ENCODE data around the gene ANGPTL2. TPM values are rescaled to one million over a fixed set of nuclear protein-coding genes. Genes with fewer than 3 reads are reported as not detected.
A peak's percentile ranks its signal among the peaks of the same experiment; 100 is the strongest.

Gene ANGPTL2
- total RNA-seq, 1 donor from 2014 or later: 19.4 TPM

GRCh38 chr9:127109212-127109711 is 13.2 kb downstream of the ANGPTL2 start:
- no peak overlapping the region for H3K27ac ChIP-seq
- ATAC-seq: peak; percentile 6

GRCh38 chr9:127107929-127108876 is 14.2 kb downstream of the ANGPTL2 start:
- Histone ChIP-seq H3K27ac (no peak overlapping the region), H3K9me3 (no peaks in the 10 kb centered on the region), H3K4me1 (peaks cover 18% of the 10 kb centered on the region), H3K36me3 (peaks cover 5% of the 10 kb centered on the region), H3K4me3 (no peak overlapping the region), H3K27me3 (no peaks in the 10 kb centered on the region)
- ATAC-seq (no peak), DNase-seq (no peak)
- intact Hi-C loops (cut with DNase I): no loop called here
- TF ChIP-seq, protein P1, sequence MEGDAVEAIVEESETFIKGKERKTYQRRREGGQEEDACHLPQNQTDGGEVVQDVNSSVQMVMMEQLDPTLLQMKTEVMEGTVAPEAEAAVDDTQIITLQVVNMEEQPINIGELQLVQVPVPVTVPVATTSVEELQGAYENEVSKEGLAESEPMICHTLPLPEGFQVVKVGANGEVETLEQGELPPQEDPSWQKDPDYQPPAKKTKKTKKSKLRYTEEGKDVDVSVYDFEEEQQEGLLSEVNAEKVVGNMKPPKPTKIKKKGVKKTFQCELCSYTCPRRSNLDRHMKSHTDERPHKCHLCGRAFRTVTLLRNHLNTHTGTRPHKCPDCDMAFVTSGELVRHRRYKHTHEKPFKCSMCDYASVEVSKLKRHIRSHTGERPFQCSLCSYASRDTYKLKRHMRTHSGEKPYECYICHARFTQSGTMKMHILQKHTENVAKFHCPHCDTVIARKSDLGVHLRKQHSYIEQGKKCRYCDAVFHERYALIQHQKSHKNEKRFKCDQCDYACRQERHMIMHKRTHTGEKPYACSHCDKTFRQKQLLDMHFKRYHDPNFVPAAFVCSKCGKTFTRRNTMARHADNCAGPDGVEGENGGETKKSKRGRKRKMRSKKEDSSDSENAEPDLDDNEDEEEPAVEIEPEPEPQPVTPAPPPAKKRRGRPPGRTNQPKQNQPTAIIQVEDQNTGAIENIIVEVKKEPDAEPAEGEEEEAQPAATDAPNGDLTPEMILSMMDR (IDR thresholded peaks at IDR 0.05): no peak

More at GRCh38 chr9:127109212-127109711, 13.2 kb downstream of the ANGPTL2 start:
- H3K27me3 ChIP-seq: no peaks in the 10 kb centered on the region
- H3K9me3 ChIP-seq: no peaks in the 10 kb centered on the region
- no peak overlapping the region for H3K4me3 ChIP-seq
- intact Hi-C loops (cut with DNase I): no loop called here
- peaks cover 24% of the 10 kb centered on the region for H3K4me1 ChIP-seq
- DNase-seq: no peak
- TF ChIP-seq, protein P1 (IDR thresholded peaks at IDR 0.05): no peak
- peaks cover 5% of the 10 kb centered on the region for H3K36me3 ChIP-seq

GRCh38 chr9:127107171-127107928 is 15.1 kb downstream of the ANGPTL2 start:
- no peak for ATAC-seq

DNA sequence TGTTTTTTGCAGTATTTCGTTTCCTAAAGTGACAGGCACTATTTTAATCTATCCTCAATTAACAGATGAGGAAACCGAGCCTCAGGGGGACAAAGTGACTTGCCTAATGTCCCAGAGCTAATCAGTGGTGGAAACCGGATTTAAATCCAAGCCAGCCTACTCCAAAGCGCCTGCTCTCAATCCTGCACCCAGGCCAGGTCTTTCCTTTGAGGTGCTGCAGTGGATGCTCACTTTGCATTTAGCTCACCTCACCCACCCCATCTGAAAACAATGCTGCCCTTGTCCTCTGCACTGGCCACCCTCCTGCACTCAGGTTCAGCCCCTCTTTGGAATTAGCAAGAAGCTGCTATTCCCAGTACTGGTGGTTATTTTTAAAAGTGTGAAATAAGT is 16.0 kb downstream of the ANGPTL2 start:
- TF ChIP-seq, protein P1 (IDR thresholded peaks at IDR 0.05): no peak
- ATAC-seq: no peak
- Histone ChIP-seq H3K36me3 (peaks cover 5% of the 10 kb centered on the region), H3K9me3 (no peaks in the 10 kb centered on the region), H3K27me3 (no peaks in the 10 kb centered on the region), H3K4me3 (no peak overlapping the region), H3K4me1 (peaks cover 4% of the 10 kb centered on the region), H3K27ac (no peak overlapping the region)
- intact Hi-C loops (cut with DNase I): no loop called here
- no peak for DNase-seq

More at GRCh38 chr9:127107171-127107928, 15.1 kb downstream of the ANGPTL2 start:
- DNase-seq: no peak
- Histone ChIP-seq H3K27me3 (no peaks in the 10 kb centered on the region), H3K9me3 (no peaks in the 10 kb centered on the region), H3K36me3 (peaks cover 5% of the 10 kb centered on the region), H3K4me1 (peaks cover 10% of the 10 kb centered on the region), H3K27ac (no peak overlapping the region), H3K4me3 (no peak overlapping the region)
- TF ChIP-seq, protein P1 (IDR thresholded peaks at IDR 0.05): no peak
- intact Hi-C loops (cut with DNase I): no loop called here

- Histone ChIP-seq H3K27ac (no peak overlapping the region), H3K4me1 (peaks cover 4% of the 10 kb centered on the region), H3K4me3 (no peak overlapping the region), H3K36me3 (peaks cover 5% of the 10 kb centered on the region), H3K9me3 (no peaks in the 10 kb centered on the region), H3K27me3 (no peaks in the 10 kb centered on the region)
- TF ChIP-seq, protein P1 (IDR thresholded peaks at IDR 0.05): no peak
- no peak for DNase-seq
- intact Hi-C loops (cut with DNase I): no loop called here
- ATAC-seq: no peak
These were observed 16.5 kb downstream of the ANGPTL2 start for GRCh38 chr9:127105805-127106465.
